Measurements from ENCODE around the gene EPO.

The EPO gene

DNA sequence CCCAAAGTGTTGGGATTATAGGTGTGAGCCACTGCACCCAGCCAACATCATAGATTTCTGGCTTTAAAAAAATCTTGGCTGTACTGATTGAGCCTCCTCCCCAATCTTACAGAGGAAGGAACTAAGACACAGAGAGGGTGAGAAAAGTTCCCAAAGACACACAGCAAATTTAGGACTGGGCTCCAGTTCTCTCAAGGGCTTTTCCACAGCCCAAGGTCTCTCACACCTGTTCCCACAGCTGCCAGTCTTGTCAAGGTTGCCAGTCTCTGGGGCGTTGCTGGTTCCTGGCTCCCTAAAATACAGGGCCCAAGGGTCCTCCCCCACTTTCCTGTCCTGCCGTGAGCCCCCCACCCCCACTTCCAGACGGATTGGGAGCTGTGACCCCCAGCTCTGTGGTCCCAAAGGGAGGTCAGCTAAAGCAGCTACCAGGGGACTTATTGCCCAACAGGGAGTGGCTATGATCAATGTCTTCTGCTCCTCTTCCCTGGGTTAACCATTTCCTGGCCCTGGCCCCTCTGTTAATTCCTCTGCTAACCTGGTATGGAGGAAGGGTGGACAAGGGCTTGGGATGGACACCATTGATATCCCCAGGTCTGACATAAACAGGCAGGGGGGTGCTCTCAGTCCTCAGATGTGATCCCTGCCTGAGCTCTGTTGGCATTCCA is 10.0 kb downstream of the EPO start:
- no peak for DNase-seq (ENCODE audit: low read depth in 1 of 2, low spot score in 1 of 2)
- Histone ChIP-seq H3K27ac (replicated peaks) (no peak overlapping the region), H3K27me3 (ENCODE audit: insufficient read depth, poor library complexity, severe bottlenecking) (no peaks in the 10 kb centered on the region), H3K4me3 (replicated peaks; ENCODE audit: insufficient read depth, low read length) (no peak overlapping the region)
- TF ChIP-seq SPI1 (IDR thresholded peaks at IDR 0.05; ENCODE audit: borderline replicate concordance, low read depth) (no peak), POLR2AphosphoS5 (IDR thresholded peaks at IDR 0.05; ENCODE audit: low read depth) (no peak), GABPA (IDR thresholded peaks at IDR 0.05; ENCODE audit: low read depth) (no peak)
- TF ChIP-seq, protein P1, sequence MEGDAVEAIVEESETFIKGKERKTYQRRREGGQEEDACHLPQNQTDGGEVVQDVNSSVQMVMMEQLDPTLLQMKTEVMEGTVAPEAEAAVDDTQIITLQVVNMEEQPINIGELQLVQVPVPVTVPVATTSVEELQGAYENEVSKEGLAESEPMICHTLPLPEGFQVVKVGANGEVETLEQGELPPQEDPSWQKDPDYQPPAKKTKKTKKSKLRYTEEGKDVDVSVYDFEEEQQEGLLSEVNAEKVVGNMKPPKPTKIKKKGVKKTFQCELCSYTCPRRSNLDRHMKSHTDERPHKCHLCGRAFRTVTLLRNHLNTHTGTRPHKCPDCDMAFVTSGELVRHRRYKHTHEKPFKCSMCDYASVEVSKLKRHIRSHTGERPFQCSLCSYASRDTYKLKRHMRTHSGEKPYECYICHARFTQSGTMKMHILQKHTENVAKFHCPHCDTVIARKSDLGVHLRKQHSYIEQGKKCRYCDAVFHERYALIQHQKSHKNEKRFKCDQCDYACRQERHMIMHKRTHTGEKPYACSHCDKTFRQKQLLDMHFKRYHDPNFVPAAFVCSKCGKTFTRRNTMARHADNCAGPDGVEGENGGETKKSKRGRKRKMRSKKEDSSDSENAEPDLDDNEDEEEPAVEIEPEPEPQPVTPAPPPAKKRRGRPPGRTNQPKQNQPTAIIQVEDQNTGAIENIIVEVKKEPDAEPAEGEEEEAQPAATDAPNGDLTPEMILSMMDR (IDR thresholded peaks at IDR 0.05; ENCODE audit: insufficient read depth, low read length): no peak
- TF ChIP-seq, protein P2, sequence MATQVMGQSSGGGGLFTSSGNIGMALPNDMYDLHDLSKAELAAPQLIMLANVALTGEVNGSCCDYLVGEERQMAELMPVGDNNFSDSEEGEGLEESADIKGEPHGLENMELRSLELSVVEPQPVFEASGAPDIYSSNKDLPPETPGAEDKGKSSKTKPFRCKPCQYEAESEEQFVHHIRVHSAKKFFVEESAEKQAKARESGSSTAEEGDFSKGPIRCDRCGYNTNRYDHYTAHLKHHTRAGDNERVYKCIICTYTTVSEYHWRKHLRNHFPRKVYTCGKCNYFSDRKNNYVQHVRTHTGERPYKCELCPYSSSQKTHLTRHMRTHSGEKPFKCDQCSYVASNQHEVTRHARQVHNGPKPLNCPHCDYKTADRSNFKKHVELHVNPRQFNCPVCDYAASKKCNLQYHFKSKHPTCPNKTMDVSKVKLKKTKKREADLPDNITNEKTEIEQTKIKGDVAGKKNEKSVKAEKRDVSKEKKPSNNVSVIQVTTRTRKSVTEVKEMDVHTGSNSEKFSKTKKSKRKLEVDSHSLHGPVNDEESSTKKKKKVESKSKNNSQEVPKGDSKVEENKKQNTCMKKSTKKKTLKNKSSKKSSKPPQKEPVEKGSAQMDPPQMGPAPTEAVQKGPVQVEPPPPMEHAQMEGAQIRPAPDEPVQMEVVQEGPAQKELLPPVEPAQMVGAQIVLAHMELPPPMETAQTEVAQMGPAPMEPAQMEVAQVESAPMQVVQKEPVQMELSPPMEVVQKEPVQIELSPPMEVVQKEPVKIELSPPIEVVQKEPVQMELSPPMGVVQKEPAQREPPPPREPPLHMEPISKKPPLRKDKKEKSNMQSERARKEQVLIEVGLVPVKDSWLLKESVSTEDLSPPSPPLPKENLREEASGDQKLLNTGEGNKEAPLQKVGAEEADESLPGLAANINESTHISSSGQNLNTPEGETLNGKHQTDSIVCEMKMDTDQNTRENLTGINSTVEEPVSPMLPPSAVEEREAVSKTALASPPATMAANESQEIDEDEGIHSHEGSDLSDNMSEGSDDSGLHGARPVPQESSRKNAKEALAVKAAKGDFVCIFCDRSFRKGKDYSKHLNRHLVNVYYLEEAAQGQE (IDR thresholded peaks at IDR 0.05; ENCODE audit: insufficient replicate concordance, low read depth): no peak

DNA sequence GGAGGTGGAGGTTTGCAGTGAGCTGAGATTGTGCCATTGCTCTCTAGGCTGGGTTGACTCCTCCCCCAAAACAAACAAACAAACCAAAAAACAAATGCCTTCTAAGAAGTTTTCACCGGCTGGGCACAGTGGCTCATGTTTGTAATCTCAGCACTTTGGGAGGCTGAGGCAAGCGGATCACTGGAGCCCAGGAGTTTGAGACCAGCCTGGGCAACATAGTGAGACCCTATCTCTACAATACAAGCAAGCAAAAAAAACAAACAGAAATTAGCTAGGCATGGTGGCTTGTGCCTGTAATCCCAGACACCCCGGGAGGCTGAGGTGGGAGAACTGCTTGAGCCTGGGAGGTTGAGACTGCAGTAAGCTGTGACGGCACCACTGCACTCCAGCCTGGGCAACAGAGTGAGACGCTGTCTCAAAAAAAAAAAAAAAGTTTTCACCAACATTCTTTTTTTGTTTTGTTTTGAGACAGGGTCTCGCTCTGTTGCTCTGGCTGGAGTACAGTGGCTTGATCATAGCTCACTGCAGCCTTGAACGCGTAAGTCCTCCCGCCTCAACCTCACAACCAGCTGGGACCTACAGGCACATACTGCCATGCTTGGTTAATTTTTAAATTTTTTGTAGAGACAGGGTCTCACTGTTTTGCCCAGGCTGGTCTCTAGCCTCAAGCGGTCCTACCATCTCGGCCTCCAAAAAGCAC is 11.8 kb downstream of the EPO start:
- no peak overlapping the region for H3K27ac ChIP-seq (replicated peaks)
- no peak for DNase-seq (ENCODE audit: low read depth in 1 of 2, low spot score in 1 of 2)
- no peaks in the 10 kb centered on the region for H3K27me3 ChIP-seq (ENCODE audit: insufficient read depth, poor library complexity, severe bottlenecking)
- TF ChIP-seq, protein P1 (IDR thresholded peaks at IDR 0.05; ENCODE audit: insufficient read depth, low read length): no peak
- TF ChIP-seq SPI1 (IDR thresholded peaks at IDR 0.05; ENCODE audit: borderline replicate concordance, low read depth) (no peak), GABPA (IDR thresholded peaks at IDR 0.05; ENCODE audit: low read depth) (no peak), POLR2AphosphoS5 (IDR thresholded peaks at IDR 0.05; ENCODE audit: low read depth) (no peak)
- TF ChIP-seq, protein P2 (IDR thresholded peaks at IDR 0.05; ENCODE audit: insufficient replicate concordance, low read depth): no peak
- no peak overlapping the region for H3K4me3 ChIP-seq (replicated peaks; ENCODE audit: insufficient read depth, low read length)

DNA sequence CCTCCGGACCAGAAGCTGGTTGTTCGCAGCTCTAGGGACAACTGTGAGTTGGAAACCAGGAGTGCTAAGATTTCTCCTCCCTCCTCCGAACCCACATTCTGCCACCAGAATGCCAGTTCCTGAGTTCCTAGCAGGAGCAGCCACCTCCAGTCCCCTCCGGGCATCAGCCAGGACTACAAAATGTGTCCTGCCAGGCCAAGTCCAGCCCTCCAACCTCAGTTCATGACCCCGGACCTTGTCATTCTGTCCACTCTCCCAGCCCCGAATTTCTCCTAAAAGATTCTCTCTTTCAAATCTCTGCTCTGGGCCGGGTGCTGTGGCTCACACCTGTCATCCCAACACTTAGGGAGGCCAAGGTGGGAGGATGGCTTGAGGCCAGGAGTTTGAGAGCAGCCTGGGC is 15.5 kb downstream of the EPO start:
- Histone ChIP-seq H3K27me3 (ENCODE audit: insufficient read depth, poor library complexity, severe bottlenecking) (no peaks in the 10 kb centered on the region), H3K4me3 (replicated peaks; ENCODE audit: insufficient read depth, low read length) (no peak overlapping the region), H3K27ac (replicated peaks) (no peak overlapping the region)
- DNase-seq (ENCODE audit: low read depth in 1 of 2, low spot score in 1 of 2): no peak
- TF ChIP-seq GABPA (IDR thresholded peaks at IDR 0.05; ENCODE audit: low read depth): no peak

DNA sequence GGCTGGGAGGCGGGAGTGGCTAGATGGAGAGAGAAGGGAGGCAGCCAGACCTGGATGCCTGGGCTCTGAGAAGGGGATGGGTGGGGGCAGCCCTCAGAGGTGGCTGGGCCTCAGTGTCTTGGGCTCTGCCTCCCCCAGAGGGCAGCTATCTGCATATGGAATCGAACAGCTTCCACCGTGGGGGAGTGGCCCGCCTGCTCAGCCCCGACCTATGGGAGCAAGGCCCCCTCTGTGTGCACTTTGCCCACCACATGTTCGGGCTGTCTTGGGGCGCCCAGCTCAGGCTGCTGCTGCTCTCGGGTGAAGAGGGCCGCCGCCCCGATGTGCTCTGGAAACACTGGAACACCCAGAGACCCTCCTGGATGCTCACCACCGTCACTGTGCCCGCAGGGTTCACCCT is 16.4 kb downstream of the EPO start:
- no peak overlapping the region for H3K4me3 ChIP-seq (replicated peaks; ENCODE audit: insufficient read depth, low read length)
- no peaks in the 10 kb centered on the region for H3K27me3 ChIP-seq (ENCODE audit: insufficient read depth, poor library complexity, severe bottlenecking)
- no peak for DNase-seq (ENCODE audit: low read depth in 1 of 2, low spot score in 1 of 2)
- H3K27ac ChIP-seq (replicated peaks): no peak overlapping the region
- TF ChIP-seq, protein P2 (IDR thresholded peaks at IDR 0.05; ENCODE audit: insufficient replicate concordance, low read depth): no peak
- no peak for TF ChIP-seq SPI1 (IDR thresholded peaks at IDR 0.05; ENCODE audit: borderline replicate concordance, low read depth)
- TF ChIP-seq POLR2AphosphoS5 (IDR thresholded peaks at IDR 0.05; ENCODE audit: low read depth): no peak
- TF ChIP-seq, protein P1 (IDR thresholded peaks at IDR 0.05; ENCODE audit: insufficient read depth, low read length): no peak
- TF ChIP-seq GABPA (IDR thresholded peaks at IDR 0.05; ENCODE audit: low read depth): no peak
